HG03066 (cell line): ENCODE results near the gene NAGLU.
"Not testable (repeated sequence)": the region's sequence is repeated elsewhere in the genome, so short reads cannot be mapped to it uniquely, and the experiment has no call there.

Source experiments
- ATAC-seq: cut with Tn5 transposase; IDR thresholded peaks from one replicate; pipeline ENCODE4 v1.9.1; 2021; ENCODE audit warnings: low read depth; ENCODE audit not compliant: unreplicated experiment

The NAGLU gene

GRCh38 chr17:42543190-42544079 is 7.4 kb downstream of the NAGLU start:
- ATAC-seq, result no peak

- no peak for ATAC-seq
Measured at GRCh38 chr17:42544874-42545283, 8.8 kb downstream of the NAGLU start.

GRCh38 chr17:42545755-42546505 is 9.9 kb downstream of the NAGLU start:
- not testable (repeated sequence) for ATAC-seq

GRCh38 chr17:42547001-42547461 is 11.0 kb downstream of the NAGLU start:
- no peak for ATAC-seq

- no peak for ATAC-seq
Measured at GRCh38 chr17:42547698-42548069, 11.6 kb downstream of the NAGLU start.

- ATAC-seq, result no peak
Measured at GRCh38 chr17:42548070-42548837, 12.2 kb downstream of the NAGLU start.

GRCh38 chr17:42548993-42549755 is 13.1 kb downstream of the NAGLU start:
- ATAC-seq, result no peak

GRCh38 chr17:42552736-42553135 is 16.7 kb downstream of the NAGLU start, which contains the start of gene HSD17B1:
Gene HSD17B1 (plus strand): TSS chr17:42552923. CDS start chr17:42552934, 11 bp downstream.
- not testable (repeated sequence) for ATAC-seq

GRCh38 chr17:42553161-42553818 is 17.2 kb downstream of the NAGLU start:
- no peak for ATAC-seq

- no peak for ATAC-seq
Measured at GRCh38 chr17:42553866-42554249, 17.8 kb downstream of the NAGLU start.

GRCh38 chr17:42554250-42555121 is 18.4 kb downstream of the NAGLU start:
- ATAC-seq, result peak; percentile 60

GRCh38 chr17:42555122-42555622 is 19.1 kb downstream of the NAGLU start:
- ATAC-seq, result no peak

- not testable (repeated sequence) for ATAC-seq
Measured at GRCh38 chr17:42555961-42556617, 20.0 kb downstream of the NAGLU start.

GRCh38 chr17:42559075-42559474 is 23.0 kb downstream of the NAGLU start:
- no peak for ATAC-seq

- ATAC-seq, result no peak
Measured at GRCh38 chr17:42560246-42560645, 24.2 kb downstream of the NAGLU start.

- ATAC-seq, result no peak
Measured at GRCh38 chr17:42561897-42562387, 25.9 kb downstream of the NAGLU start, which contains the start of gene COASY. Gene COASY (plus strand): TSS chr17:42562148. CDS start chr17:42562623, 475 bp downstream.

GRCh38 chr17:42562388-42563142 is 26.5 kb downstream of the NAGLU start:
- ATAC-seq, result no peak
